Stomach (tissue), 9 donors: ENCODE results near the gene C19orf67. TPM values are rescaled to one million over a fixed set of nuclear protein-coding genes. Genes with fewer than 3 reads are reported as not detected.

ENCODE experiments used
- DNase-seq, 2 donors: peaks; one replicate each; pipeline versions ENCODE4 v3.0.0 to v3.0.0-alpha.2; 2013 to 2019
- H3K27ac ChIP-seq, 5 donors: fragments of 200-600 bp in 4 of 5; sonication (generic) in 4 of 5; one replicate each; pipeline ENCODE4 v1.5.1; 2013 to 2019; ENCODE audit warnings: mild to moderate bottlenecking in 1 of 5, moderate library complexity in 1 of 5
- H3K27me3 ChIP-seq, 3 donors: fragments of 200-600 bp; sonication (generic); one replicate each; pipeline ENCODE4 v1.5.1; 2017 to 2019; ENCODE audit warnings: mixed run types in 1 of 3
- H3K36me3 ChIP-seq, 4 donors: fragments of 200-600 bp; sonication (generic); 1 replicate in 3 of 4; 2 replicates in 1 of 4; pipeline ENCODE4 v1.5.1; 2016 to 2019
- H3K4me1 ChIP-seq, 4 donors: fragments of 200-600 bp; sonication (generic); one replicate each; pipeline ENCODE4 v1.5.1; 2016 to 2019
- H3K4me3 ChIP-seq, 4 donors: fragments of 200-600 bp; sonication (generic) in 3 of 4; one replicate each; pipeline ENCODE4 v1.5.1; 2016 to 2019; ENCODE audit warnings: mild to moderate bottlenecking in 1 of 4
- H3K9me3 ChIP-seq, 4 donors: fragments of 200-600 bp; sonication (generic); one replicate each; pipeline ENCODE4 v1.5.1; 2016 to 2019
- CTCF ChIP-seq, 7 experiments: fragments of 450-650 bp in 4 of 7; fragments of 200-600 bp in 3 of 7; sonication (generic) in 3 of 7; IDR thresholded peaks; one replicate each; pipeline ENCODE4 v1.5.1; 2016 to 2019; ENCODE audit warnings: antibody characterized with exemption in 7 of 7, control low read depth in 2 of 7, mild to moderate bottlenecking in 1 of 7
- EP300 ChIP-seq: sonication (generic); formaldehyde crosslinking; IDR thresholded peaks from one replicate; pipeline ENCODE4 v1.6.1; 2017; ENCODE audit warnings: antibody characterized with exemption
- POLR2A ChIP-seq, 4 donors: fragments of 450-650 bp; IDR thresholded peaks; one replicate each; pipeline ENCODE4 v1.6.1; 2016; ENCODE audit warnings: antibody characterized with exemption in 4 of 4, control low read depth in 2 of 4, mild to moderate bottlenecking in 1 of 4, moderate library complexity in 1 of 4
- POLR2AphosphoS5 ChIP-seq, 3 donors: sonication (generic); formaldehyde crosslinking; IDR thresholded peaks; one replicate each; pipeline ENCODE4 v1.6.1; 2016; ENCODE audit warnings: antibody characterized with exemption in 3 of 3
- WGBS, 5 donors: extraction: QIAGEN DNeasy Blood & Tissue Kit in 3 of 5; methylation state at CpG; one replicate each; pipeline versions ENCODE4 v1.1.5 to v1.1.7; 2013 to 2018; 5-methylcytosine and 5-hydroxymethylcytosine counted together
- intact Hi-C: fragments of 100-400 bp; cut with DNase I; formaldehyde crosslinking; loops from one replicate; pipeline ENCODE4 v1.15.1; 2023; ENCODE audit warnings: low total_unique reads
- polyA plus RNA-seq, 3 donors: library from polyadenylated mRNA; stranded (reverse); fragments of 200-250 nt; gene quantifications; one replicate each; pipeline ENCODE4 v1.2.3, GENCODE V29; 2013
- total RNA-seq, 5 donors: library from RNA; depleted of rRNA; stranded (reverse); fragments of >200 nt; gene quantifications; one replicate each; pipeline versions ENCODE4 v1.1.0 to v1.2.3, GENCODE V29; 2014 to 2016
- donor health status: healthy with polysubstance abuse.
- donor health status: Bipolar disorder and iron deficiency.
- donor health status: healthy.

C19orf67 gene
- total and polyA plus RNA-seq, 8 donors, result 0.50 TPM; not detected in 7

- Histone ChIP-seq H3K27me3 (no peaks in the 10 kb centered on the region), H3K4me3 (peak overlapping the region; percentile 47 to 54 (median 51)), H3K9me3 (no peaks in the 10 kb centered on the region), H3K27ac (peak overlapping the region; percentile 88 to 99 (median 99)), H3K36me3 (no peaks in the 10 kb centered on the region), H3K4me1 (peaks cover 49 to 61% (median 56%) of the 10 kb centered on the region in 4 donors)
- intact Hi-C loops, result no loop called here
- peak; percentile 63 to 80 for DNase-seq
- peak in 2 of 3 donors; percentile 38 to 73 for TF ChIP-seq POLR2AphosphoS5 (IDR thresholded peaks at IDR 0.05)
- TF ChIP-seq CTCF (IDR thresholded peaks at IDR 0.05), result no peak
- 7 to 24% (median 9%) methylated on average over 13 to 61 of the region's 61 CpGs for WGBS, 5 donors
These were observed 32.8 kb upstream of the C19orf67 start for GRCh38 chr19:14118165-14119051.

GRCh38 chr19:14117668-14118164 is 32.1 kb upstream of the C19orf67 start, which contains the start of gene PRKACA:
PRKACA (minus strand) TSS chr19:14117762; CDS start chr19:14117547, 215 bp downstream.
- intact Hi-C loops, result no loop called here
- Histone ChIP-seq H3K4me3 (peak within 1 kb of the TSS; percentile 91 to 99 (median 95)), H3K4me1 (peaks cover 56 to 67% (median 62%) of the 10 kb centered on the region in 4 donors), H3K9me3 (no peaks in the 10 kb centered on the region), H3K27me3 (no peaks in the 10 kb centered on the region), H3K27ac (peak within 1 kb of the TSS; percentile 88 to 99 (median 99)), H3K36me3 (no peaks in the 10 kb centered on the region)
- WGBS, 5 donors, result 0 to 1% (median 0%) methylated on average over 9 to 66 of the region's 67 CpGs; no CpG with 5 or more reads in 1 of the 5 donors
- peak; percentile 99 to 100 for DNase-seq
- TF ChIP-seq POLR2A (IDR thresholded peaks at IDR 0.05), result no peak
- TF ChIP-seq CTCF (IDR thresholded peaks at IDR 0.05), result no peak
- TF ChIP-seq POLR2AphosphoS5 (IDR thresholded peaks at IDR 0.05), result peak in 1 of 3 donors; percentile 75
- TF ChIP-seq EP300, result no peak

- intact Hi-C loops, result no loop called here
These were observed 31.5 kb upstream of the C19orf67 start for GRCh38 chr19:14116918-14117578.

GRCh38 chr19:14116525-14116917 is 30.9 kb upstream of the C19orf67 start:
- H3K27me3 ChIP-seq, result no peaks in the 10 kb centered on the region
- no peaks in the 10 kb centered on the region for H3K9me3 ChIP-seq
- H3K4me3 ChIP-seq, result peak overlapping the region; percentile 91 to 99 (median 95)
- peaks cover 0 to 5% (median 0%) of the 10 kb centered on the region in 4 donors for H3K36me3 ChIP-seq
- peak overlapping the region in 4 of 5 donors; percentile 83 to 99 (median 91) for H3K27ac ChIP-seq
- 8 to 17% (median 14%) methylated on average over 6 of the region's 6 CpGs for WGBS, 5 donors
- DNase-seq, result no peak
- intact Hi-C loops, result no loop called here
- TF ChIP-seq POLR2AphosphoS5 (IDR thresholded peaks at IDR 0.05), result no peak
- H3K4me1 ChIP-seq, result peaks cover 62 to 79% (median 74%) of the 10 kb centered on the region in 4 donors

More at GRCh38 chr19:14116918-14117578, 31.5 kb upstream of the C19orf67 start:
- H3K9me3 ChIP-seq, result no peaks in the 10 kb centered on the region
- peak overlapping the region; percentile 68 to 99 (median 85) for H3K27ac ChIP-seq
- H3K36me3 ChIP-seq, result peaks cover 0 to 1% (median 0%) of the 10 kb centered on the region in 4 donors
- peak overlapping the region; percentile 91 to 99 (median 95) for H3K4me3 ChIP-seq
- no peaks in the 10 kb centered on the region for H3K27me3 ChIP-seq
- 0 to 2% (median 1%) methylated on average over 16 to 33 of the region's 33 CpGs for WGBS, 5 donors
- DNase-seq, result peak in 1 of 2 donors; percentile 64
- TF ChIP-seq POLR2A (IDR thresholded peaks at IDR 0.05) (no peak), EP300 (no peak), POLR2AphosphoS5 (IDR thresholded peaks at IDR 0.05) (no peak)
- H3K4me1 ChIP-seq, result peaks cover 62 to 74% (median 69%) of the 10 kb centered on the region in 4 donors

- no peaks in the 10 kb centered on the region for H3K9me3 ChIP-seq
- no peak for DNase-seq
- peak overlapping the region in 4 of 5 donors; percentile 84 to 99 (median 91) for H3K27ac ChIP-seq
- H3K4me1 ChIP-seq, result peaks cover 62 to 84% (median 77%) of the 10 kb centered on the region in 4 donors
- TF ChIP-seq CTCF (IDR thresholded peaks at IDR 0.05) (no peak), EP300 (no peak), POLR2A (IDR thresholded peaks at IDR 0.05) (no peak), POLR2AphosphoS5 (IDR thresholded peaks at IDR 0.05) (no peak)
- peaks cover 0 to 5% (median 0%) of the 10 kb centered on the region in 4 donors for H3K36me3 ChIP-seq
- H3K4me3 ChIP-seq, result peak overlapping the region in 1 of 4 donors; percentile 94
- intact Hi-C loops, result no loop called here
- 72 to 85% (median 82%) methylated on average over 5 of the region's 5 CpGs for WGBS, 5 donors
- H3K27me3 ChIP-seq, result no peaks in the 10 kb centered on the region
These were observed 30.2 kb upstream of the C19orf67 start for GRCh38 chr19:14115756-14116155.
